SK-N-MC (cell line): ENCODE results near the gene B3GALT4.

Experiments
- EZH2 ChIP-seq: fragments of 200-600 bp; sonication (generic); IDR thresholded peaks from one replicate; pipeline ENCODE4 v1.6.1; 2017; ENCODE audit warnings: antibody characterized with exemption
- POLR2AphosphoS5 ChIP-seq: IDR thresholded peaks from 2 replicates; pipeline ENCODE4 v1.6.1; 2012; ENCODE audit warnings: mild to moderate bottlenecking, low read depth, low read length, borderline replicate concordance

DNA sequence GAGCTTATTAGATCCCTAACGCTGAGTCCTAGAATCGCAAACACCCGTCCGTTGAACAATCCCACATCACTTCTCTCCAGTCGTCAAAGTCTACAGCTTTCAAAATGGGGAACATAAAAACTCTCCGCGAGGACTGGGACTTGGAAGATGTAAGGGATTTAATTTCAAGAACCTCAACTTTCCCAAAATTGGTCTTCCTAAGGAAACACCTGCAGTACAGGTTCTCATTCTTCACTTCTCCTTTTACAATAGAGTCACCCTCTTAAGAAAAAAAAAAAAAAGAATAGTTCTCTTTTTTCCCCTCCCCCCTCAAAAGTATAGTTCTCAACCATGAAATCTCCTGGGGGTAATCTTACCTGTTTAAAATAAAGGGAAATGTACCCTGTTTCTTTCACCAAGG lies 47.2 kb downstream of the B3GALT4 start:
- no peak for TF ChIP-seq POLR2AphosphoS5
- no peak for TF ChIP-seq EZH2
